Stimulated activated memory B cell treated with anti-CD40 and anti-IgM and Interleukin-4, amounts not matched to agents 10 μg/mL and 1 μg/mL and 100 μg/mL, for 72 hours (primary cell): ENCODE measurements around the gene CLIC6.

ENCODE experiments used
- ATAC-seq: fragments of 150-1000 bp; cut with Tn5 transposase; 2 replicates; pipeline ENCODE4 v1.10.0; 2021
- H3K27ac Mint-ChIP-seq: one replicate; pipeline ENCODE4 v1.8.0; 2022; ENCODE audit warnings: mild to moderate bottlenecking, mixed read lengths
- H3K27me3 Mint-ChIP-seq: one replicate; pipeline ENCODE4 v1.8.0; 2022; ENCODE audit warnings: mixed read lengths
- H3K36me3 Mint-ChIP-seq: one replicate; pipeline ENCODE4 v1.8.0; 2022; ENCODE audit warnings: mixed read lengths
- H3K4me1 Mint-ChIP-seq: one replicate; pipeline ENCODE4 v1.8.0; 2022; ENCODE audit warnings: mixed read lengths
- H3K4me3 Mint-ChIP-seq: one replicate; pipeline ENCODE4 v1.8.0; 2022; ENCODE audit warnings: mild to moderate bottlenecking, moderate library complexity, mixed read lengths
- H3K9me3 Mint-ChIP-seq: one replicate; pipeline ENCODE4 v1.8.0; 2022; ENCODE audit warnings: mixed read lengths

Gene CLIC6

GRCh38 chr21:34668803-34669148 is at the start of gene CLIC6:
TSS of gene CLIC6 (plus strand) at chr21:34668994. CDS start at chr21:34669389, 395 bp downstream.
- no peaks in the 10 kb centered on the region for H3K9me3 Mint-ChIP-seq
- no peaks in the 10 kb centered on the region for H3K36me3 Mint-ChIP-seq
- H3K27me3 Mint-ChIP-seq: peaks cover 52% of the 10 kb centered on the region
- H3K27ac Mint-ChIP-seq: peak within 1 kb of the TSS; percentile 47
- ATAC-seq: no peak
- peaks cover 15% of the 10 kb centered on the region for H3K4me1 Mint-ChIP-seq
- H3K4me3 Mint-ChIP-seq: peak within 1 kb of the TSS; percentile 51

DNA sequence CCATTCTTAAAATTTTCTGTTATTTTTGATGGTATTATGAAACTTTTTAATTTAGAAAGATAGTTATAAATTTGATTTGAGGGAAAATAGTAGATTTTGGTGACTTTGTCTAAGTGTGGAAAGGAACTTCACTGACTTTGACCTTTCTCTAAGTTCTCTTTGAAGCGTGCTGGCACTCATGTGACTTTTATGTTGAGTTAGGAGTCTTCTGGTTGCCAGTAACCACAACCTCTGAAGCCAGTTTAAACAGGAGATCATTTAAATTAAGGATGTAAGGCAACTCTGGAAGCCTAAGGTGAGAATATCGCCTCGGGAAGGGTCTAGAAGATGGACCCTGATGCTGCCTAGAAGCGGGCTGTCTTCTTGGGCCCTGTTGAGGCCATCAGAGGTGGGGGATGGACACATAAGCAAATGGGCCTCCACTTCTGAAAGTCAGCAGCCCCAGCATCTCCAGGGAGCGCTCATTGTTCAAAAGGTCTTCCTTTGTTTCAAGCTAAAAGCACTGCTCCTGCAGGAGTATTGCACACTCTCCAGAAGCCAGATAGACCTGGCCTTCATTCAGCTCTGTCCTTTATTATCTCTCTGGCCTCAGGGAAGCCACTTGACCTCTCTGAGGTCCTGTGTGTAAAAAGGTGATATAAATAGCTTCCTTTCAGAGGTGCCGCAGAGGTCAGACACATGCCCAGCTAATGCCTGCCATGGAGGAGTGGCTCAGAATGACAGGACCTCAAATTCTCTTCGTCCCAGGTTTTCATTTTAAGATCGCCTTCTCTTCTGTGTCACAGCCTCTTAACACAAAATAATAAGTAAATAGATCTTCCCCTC is 48.7 kb upstream of the CLIC6 start:
- H3K4me1 Mint-ChIP-seq: peaks cover 18% of the 10 kb centered on the region
- H3K4me3 Mint-ChIP-seq: no peak overlapping the region
- no peaks in the 10 kb centered on the region for H3K36me3 Mint-ChIP-seq
- ATAC-seq: no peak
- H3K27me3 Mint-ChIP-seq: peaks cover 37% of the 10 kb centered on the region
- H3K9me3 Mint-ChIP-seq: no peaks in the 10 kb centered on the region
- no peak overlapping the region for H3K27ac Mint-ChIP-seq

GRCh38 chr21:34621434-34622350 is 47.1 kb upstream of the CLIC6 start:
- H3K9me3 Mint-ChIP-seq: no peaks in the 10 kb centered on the region
- H3K27me3 Mint-ChIP-seq: peaks cover 46% of the 10 kb centered on the region
- no peak overlapping the region for H3K27ac Mint-ChIP-seq
- no peak for ATAC-seq
- H3K4me1 Mint-ChIP-seq: peaks cover 12% of the 10 kb centered on the region
- H3K36me3 Mint-ChIP-seq: no peaks in the 10 kb centered on the region
- H3K4me3 Mint-ChIP-seq: no peak overlapping the region

DNA sequence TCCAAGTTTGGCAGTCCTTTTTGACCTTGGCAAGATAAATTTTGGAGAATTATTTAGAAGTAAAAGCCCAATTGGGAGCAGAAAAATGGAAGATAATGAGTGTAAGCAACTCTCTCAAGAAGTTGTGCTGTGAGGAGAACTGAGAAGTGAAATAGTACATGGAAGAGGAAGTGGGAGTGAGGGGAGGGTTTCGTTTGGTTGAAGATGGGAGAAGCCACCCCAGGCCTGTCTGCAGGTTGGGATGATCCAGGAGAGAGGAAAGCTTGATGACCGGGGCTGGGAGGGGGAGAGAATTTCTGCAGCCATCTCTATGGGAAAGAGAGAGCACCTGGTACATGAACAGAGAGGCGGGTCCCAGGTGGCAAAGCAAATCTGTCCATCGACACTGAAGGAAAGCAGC is 45.3 kb upstream of the CLIC6 start:
- Mint-ChIP-seq H3K4me3 (no peak overlapping the region), H3K36me3 (no peaks in the 10 kb centered on the region), H3K9me3 (no peaks in the 10 kb centered on the region), H3K27ac (no peak overlapping the region), H3K4me1 (peaks cover 12% of the 10 kb centered on the region), H3K27me3 (peaks cover 48% of the 10 kb centered on the region)
- ATAC-seq: no peak

- H3K4me1 Mint-ChIP-seq: peaks cover 12% of the 10 kb centered on the region
- H3K9me3 Mint-ChIP-seq: no peaks in the 10 kb centered on the region
- no peaks in the 10 kb centered on the region for H3K36me3 Mint-ChIP-seq
- H3K27me3 Mint-ChIP-seq: peaks cover 48% of the 10 kb centered on the region
- no peak for ATAC-seq
- no peak overlapping the region for H3K27ac Mint-ChIP-seq
- H3K4me3 Mint-ChIP-seq: no peak overlapping the region
Observed at GRCh38 chr21:34625030-34625593, 43.7 kb upstream of the CLIC6 start.

GRCh38 chr21:34626131-34626530 is 42.7 kb upstream of the CLIC6 start:
- H3K4me3 Mint-ChIP-seq: no peak overlapping the region
- no peaks in the 10 kb centered on the region for H3K36me3 Mint-ChIP-seq
- peaks cover 12% of the 10 kb centered on the region for H3K4me1 Mint-ChIP-seq
- H3K27ac Mint-ChIP-seq: no peak overlapping the region
- no peak for ATAC-seq
- peaks cover 42% of the 10 kb centered on the region for H3K27me3 Mint-ChIP-seq
- no peaks in the 10 kb centered on the region for H3K9me3 Mint-ChIP-seq

DNA sequence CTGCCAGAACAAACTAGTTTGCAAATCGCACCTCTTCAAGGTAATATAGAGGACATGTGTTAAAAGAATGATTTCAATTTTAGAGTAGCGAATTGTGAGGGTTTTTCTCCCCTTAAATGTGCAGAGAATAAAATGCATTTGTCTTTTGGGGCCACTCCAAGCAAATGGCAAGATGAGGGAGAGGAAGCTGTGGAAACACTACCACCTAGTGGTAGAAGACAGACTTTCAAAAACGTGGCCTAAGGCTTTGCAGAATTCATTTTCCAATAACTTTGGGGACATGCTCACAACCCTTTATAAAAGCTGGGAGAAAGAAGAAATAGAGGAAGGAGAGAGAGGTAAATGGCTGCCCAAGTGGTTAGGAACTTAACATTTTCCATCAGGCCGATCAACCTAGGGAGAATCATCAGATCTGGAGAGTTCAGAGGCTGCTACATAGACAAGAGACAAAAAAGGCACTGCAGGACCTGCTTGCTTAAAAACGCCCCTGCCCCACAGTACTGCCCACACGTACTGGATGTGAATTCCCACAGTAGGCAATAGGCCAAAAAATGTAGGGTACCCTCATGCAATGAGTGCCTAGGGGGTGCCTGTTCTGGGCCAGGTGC is 38.2 kb upstream of the CLIC6 start:
- ATAC-seq: peak; percentile 63
- H3K4me1 Mint-ChIP-seq: no peaks in the 10 kb centered on the region
- no peak overlapping the region for H3K27ac Mint-ChIP-seq
- H3K9me3 Mint-ChIP-seq: no peaks in the 10 kb centered on the region
- H3K27me3 Mint-ChIP-seq: peaks cover 35% of the 10 kb centered on the region
- H3K4me3 Mint-ChIP-seq: no peak overlapping the region
- H3K36me3 Mint-ChIP-seq: no peaks in the 10 kb centered on the region

DNA sequence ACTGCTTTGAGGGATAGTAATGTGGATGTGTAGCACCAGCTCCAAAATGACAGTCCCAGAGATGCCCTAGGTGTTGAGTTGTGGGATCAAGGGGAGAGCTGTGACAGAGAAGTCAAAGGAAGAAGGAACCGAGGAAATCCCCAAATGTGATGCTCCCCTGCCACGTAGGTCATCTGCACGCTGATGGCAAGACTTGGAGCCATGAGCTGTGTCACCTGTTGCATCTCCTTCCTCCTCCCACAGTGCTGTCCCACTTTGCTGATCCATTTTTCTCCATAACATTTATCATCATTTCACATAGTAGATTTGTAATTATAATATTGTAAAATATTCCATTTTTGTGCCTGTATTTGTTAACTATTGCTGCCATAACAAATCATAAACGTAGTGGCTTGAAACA is 36.3 kb upstream of the CLIC6 start:
- Mint-ChIP-seq H3K27ac (no peak overlapping the region), H3K4me1 (no peaks in the 10 kb centered on the region), H3K9me3 (no peaks in the 10 kb centered on the region), H3K27me3 (peaks cover 24% of the 10 kb centered on the region), H3K36me3 (no peaks in the 10 kb centered on the region), H3K4me3 (no peak overlapping the region)
- ATAC-seq: no peak

DNA sequence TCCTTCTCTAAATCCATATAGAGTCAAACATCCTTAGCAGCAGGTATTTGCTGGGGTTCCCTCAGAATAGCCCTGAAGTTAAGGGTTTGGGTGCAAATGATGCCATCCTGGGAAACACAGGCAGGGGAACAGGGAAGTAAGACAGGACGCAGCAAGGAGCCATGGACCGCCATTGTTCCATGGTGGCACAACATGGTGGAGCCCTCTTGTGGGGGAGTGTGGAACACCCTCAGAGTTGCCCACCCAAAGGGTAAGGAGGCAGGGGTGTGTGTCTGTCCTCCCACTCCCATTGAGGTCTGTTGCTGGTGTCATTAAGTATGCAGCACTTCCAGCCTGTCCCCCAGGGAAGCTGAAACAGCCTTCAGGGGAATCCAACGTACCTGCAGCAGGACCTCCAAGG is 33.5 kb upstream of the CLIC6 start:
- Mint-ChIP-seq H3K4me1 (peaks cover 7% of the 10 kb centered on the region), H3K4me3 (no peak overlapping the region), H3K36me3 (no peaks in the 10 kb centered on the region), H3K27ac (no peak overlapping the region), H3K9me3 (no peaks in the 10 kb centered on the region), H3K27me3 (peaks cover 24% of the 10 kb centered on the region)
- ATAC-seq: no peak

GRCh38 chr21:34636961-34637360 is 31.8 kb upstream of the CLIC6 start:
- peaks cover 3% of the 10 kb centered on the region for H3K9me3 Mint-ChIP-seq
- no peak overlapping the region for H3K27ac Mint-ChIP-seq
- H3K4me3 Mint-ChIP-seq: no peak overlapping the region
- H3K27me3 Mint-ChIP-seq: peaks cover 24% of the 10 kb centered on the region
- H3K4me1 Mint-ChIP-seq: peaks cover 20% of the 10 kb centered on the region
- H3K36me3 Mint-ChIP-seq: no peaks in the 10 kb centered on the region
- ATAC-seq: no peak

- peaks cover 29% of the 10 kb centered on the region for H3K4me1 Mint-ChIP-seq
- H3K9me3 Mint-ChIP-seq: peaks cover 3% of the 10 kb centered on the region
- no peak overlapping the region for H3K27ac Mint-ChIP-seq
- no peaks in the 10 kb centered on the region for H3K36me3 Mint-ChIP-seq
- peaks cover 8% of the 10 kb centered on the region for H3K27me3 Mint-ChIP-seq
- H3K4me3 Mint-ChIP-seq: no peak overlapping the region
- no peak for ATAC-seq
Observed at GRCh38 chr21:34639250-34639649, 29.5 kb upstream of the CLIC6 start.

- no peak for ATAC-seq
- peak overlapping the region; percentile 53 for H3K27ac Mint-ChIP-seq
- H3K4me3 Mint-ChIP-seq: peak overlapping the region; percentile 44
- peaks cover 3% of the 10 kb centered on the region for H3K9me3 Mint-ChIP-seq
- H3K27me3 Mint-ChIP-seq: no peaks in the 10 kb centered on the region
- peaks cover 29% of the 10 kb centered on the region for H3K4me1 Mint-ChIP-seq
- H3K36me3 Mint-ChIP-seq: no peaks in the 10 kb centered on the region
Observed at GRCh38 chr21:34639882-34640788, 28.7 kb upstream of the CLIC6 start.

GRCh38 chr21:34640858-34641257 is 27.9 kb upstream of the CLIC6 start:
- Mint-ChIP-seq H3K4me1 (peaks cover 29% of the 10 kb centered on the region), H3K9me3 (peaks cover 3% of the 10 kb centered on the region), H3K4me3 (no peak overlapping the region), H3K27ac (peak overlapping the region; percentile 53), H3K36me3 (no peaks in the 10 kb centered on the region), H3K27me3 (no peaks in the 10 kb centered on the region)
- ATAC-seq: no peak
